Measurements from ENCODE around the gene VPS37B.
"Not testable (repeated sequence)": the region's sequence is repeated elsewhere in the genome, so short reads cannot be mapped to it uniquely, and the experiment has no call there.

Gene VPS37B

DNA sequence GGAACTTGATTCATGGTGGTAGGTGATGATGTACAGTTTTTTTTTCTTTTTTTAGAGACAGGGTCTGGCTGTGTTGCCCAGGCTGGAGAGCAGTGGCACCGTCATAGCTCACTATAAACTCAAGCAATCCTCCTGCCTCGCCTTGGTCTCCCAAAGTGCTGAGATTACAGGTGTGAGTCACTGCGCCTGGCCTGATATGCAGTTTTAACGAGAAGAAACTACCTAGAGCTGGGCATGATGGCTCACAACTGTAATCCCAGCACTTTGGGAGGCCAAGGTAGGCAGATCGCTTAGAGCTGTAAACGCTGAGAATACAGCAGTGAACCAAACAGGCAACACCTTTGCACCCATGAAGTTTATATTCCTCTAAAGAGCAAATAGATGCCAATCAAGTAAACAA lies 13.0 kb upstream of the VPS37B start:
- H3K4me3 ChIP-seq, result no peak overlapping the region
- DNase-seq (ENCODE audit: low spot score), result no peak
- TF ChIP-seq, protein P1, sequence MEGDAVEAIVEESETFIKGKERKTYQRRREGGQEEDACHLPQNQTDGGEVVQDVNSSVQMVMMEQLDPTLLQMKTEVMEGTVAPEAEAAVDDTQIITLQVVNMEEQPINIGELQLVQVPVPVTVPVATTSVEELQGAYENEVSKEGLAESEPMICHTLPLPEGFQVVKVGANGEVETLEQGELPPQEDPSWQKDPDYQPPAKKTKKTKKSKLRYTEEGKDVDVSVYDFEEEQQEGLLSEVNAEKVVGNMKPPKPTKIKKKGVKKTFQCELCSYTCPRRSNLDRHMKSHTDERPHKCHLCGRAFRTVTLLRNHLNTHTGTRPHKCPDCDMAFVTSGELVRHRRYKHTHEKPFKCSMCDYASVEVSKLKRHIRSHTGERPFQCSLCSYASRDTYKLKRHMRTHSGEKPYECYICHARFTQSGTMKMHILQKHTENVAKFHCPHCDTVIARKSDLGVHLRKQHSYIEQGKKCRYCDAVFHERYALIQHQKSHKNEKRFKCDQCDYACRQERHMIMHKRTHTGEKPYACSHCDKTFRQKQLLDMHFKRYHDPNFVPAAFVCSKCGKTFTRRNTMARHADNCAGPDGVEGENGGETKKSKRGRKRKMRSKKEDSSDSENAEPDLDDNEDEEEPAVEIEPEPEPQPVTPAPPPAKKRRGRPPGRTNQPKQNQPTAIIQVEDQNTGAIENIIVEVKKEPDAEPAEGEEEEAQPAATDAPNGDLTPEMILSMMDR (IDR thresholded peaks at IDR 0.05), result no peak
- H3K27ac ChIP-seq, result no peak overlapping the region

DNA sequence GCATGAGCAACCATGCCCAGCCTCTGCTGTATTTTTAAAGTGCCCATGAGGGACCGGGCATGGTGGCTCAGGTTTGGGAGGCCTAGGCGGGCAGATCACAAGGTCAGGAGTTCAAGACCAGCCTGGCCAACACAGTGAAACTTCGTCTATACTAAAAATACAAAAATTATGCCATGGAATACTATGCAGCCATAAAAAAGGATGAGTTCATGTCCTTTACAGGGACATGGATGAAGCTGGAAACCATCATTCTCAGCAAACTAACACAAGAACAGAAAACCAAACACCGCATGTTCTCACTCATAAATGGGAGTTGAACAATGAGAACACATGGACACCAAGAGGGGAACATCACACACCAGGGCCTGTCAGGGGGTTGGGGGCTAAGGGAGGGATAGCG lies 9.3 kb upstream of the VPS37B start:
- H3K27ac ChIP-seq; DNase-seq (ENCODE audit: low spot score): not testable (repeated sequence)

DNA sequence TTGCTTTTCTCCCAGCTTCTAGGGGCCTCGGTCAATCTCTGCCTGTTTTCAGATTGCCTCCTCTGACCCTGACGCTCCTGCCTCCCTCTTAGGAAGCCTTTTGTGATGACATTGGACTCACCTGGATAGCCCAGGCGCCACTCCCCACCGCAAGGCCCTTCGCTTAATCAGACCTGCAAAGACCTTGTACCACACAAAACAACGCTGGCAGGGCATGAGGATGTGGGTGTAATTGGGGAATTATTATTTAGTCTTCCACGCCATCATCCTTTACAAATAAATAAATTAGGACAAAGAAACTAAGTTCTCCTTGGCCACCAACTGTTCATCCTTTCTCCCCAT lies 7.7 kb upstream of the VPS37B start:
- DNase-seq (ENCODE audit: low spot score), result no peak
- no peak overlapping the region for H3K27ac ChIP-seq

More for the DNA sequence above, 9.3 kb upstream of the VPS37B start:
- not testable (repeated sequence) for H3K4me3 ChIP-seq

DNA sequence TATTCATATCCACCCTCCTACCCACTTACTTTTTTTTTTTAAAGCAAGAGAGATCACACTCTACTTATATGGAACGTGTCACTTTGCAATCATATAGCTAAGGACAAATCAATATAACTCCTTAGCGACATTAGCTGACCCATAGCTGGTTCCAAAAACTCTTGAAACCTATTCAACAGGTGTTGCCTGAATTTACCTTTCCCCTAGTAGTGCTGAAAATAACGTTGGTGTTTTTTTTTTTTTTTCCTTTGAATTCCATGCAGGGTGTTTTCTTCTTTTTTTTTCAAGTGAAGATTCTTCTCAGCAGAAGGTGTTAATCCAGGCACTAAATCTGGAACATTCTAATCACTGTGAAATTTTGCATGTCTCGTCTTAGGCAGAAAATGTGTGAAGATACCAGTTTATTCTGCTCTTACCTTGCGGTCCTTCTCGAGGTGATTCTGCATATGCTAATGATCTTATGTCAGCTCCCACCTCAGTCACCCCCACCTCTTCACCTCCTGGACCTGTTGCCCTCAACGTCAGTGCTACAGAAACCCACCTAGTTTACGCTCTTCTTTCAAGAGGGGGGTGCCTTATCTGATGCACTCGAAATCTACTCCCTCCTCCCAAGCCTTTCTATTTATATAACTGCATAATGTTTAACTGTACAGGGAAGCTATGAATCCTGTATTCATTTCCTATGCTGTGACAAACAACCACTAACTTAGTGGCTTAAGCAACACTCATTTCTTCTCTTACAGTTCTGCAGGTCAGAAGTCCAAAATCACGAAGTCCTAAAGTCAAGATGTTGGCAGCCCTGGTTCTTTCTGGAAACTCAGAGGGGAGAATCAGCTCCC lies 7.1 kb upstream of the VPS37B start:
- TF ChIP-seq, protein P1 (IDR thresholded peaks at IDR 0.05), result no peak
- no peak for DNase-seq (ENCODE audit: low spot score)
- Histone ChIP-seq H3K4me3 (no peak overlapping the region), H3K27ac (no peak overlapping the region)

More for the DNA sequence above, 7.7 kb upstream of the VPS37B start:
- TF ChIP-seq, protein P1 (IDR thresholded peaks at IDR 0.05), result no peak
- H3K4me3 ChIP-seq, result no peak overlapping the region

DNA sequence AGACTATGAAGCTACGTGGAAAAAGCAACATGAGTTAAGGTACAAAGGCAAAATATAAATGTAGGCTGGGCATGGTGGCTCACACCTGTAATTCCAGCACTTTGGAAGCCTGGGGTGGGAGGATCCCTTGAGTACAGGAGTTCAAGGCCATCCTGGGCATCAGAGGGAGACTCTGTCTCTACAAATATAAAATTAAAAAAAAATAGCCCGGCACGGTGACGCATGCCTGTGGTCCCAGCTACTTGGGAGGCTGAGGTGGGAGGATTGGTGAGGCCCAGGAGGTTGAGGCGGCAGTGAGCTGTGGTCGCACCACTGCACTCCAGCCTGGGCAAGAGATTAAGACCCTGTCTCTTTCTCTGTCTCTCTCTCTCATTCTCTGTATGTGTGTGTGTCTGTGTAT lies 4.0 kb upstream of the VPS37B start:
- H3K27ac ChIP-seq, result no peak overlapping the region
- no peak for DNase-seq (ENCODE audit: low spot score)
- no peak overlapping the region for H3K4me3 ChIP-seq
- TF ChIP-seq, protein P1 (IDR thresholded peaks at IDR 0.05), result no peak

DNA sequence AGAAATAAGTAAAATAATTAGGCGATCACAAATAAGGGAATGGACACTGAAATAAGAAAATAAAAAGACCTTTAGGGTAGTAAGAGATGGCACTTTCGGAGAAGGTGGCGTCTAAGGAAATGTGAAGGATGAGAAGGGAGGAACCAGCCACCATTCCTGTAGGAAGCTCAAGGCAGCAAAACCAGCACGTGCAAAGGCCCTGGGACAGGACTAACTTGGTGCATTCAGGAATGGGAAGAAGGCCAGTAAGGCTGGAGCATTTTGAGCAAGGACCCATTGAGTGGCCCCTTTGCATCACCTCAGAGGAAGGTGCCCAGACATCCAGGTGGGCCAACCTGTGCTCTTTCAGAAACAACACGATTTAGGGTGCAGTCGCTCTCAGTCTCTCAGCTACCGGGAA lies 738 bp upstream of the VPS37B start:
- Histone ChIP-seq H3K27ac (peak overlapping the region in 1 of 2 donors; percentile 28), H3K4me3 (no peak overlapping the region)
- DNase-seq (ENCODE audit: low spot score), result no peak
- TF ChIP-seq, protein P1 (IDR thresholded peaks at IDR 0.05), result no peak

DNA sequence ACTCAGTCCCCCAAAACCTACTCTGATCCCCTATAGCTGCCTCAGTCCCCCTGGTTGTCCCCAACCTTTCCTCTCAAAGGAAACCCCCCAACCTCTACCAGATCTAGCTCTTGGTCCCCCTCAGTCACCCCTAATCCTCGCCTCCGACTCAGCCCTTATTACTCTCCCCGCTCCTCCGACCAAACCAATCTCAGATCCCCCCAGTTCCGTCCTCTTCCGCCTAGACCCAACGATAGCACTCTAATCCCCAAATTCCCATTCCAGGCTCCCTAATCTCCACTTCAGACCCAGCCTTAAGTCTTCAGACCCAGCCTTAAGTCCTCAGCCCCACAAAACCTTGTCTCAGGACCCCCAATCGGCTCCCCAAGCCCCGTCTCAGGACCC lies 612 bp downstream of the VPS37B start:
- no peak for DNase-seq (ENCODE audit: low spot score)
- H3K27ac ChIP-seq, result peak overlapping the region; percentile 80 to 82
- H3K4me3 ChIP-seq, result peak overlapping the region; percentile 81
- TF ChIP-seq, protein P1 (IDR thresholded peaks at IDR 0.05), result no peak
